ENCODE data around the gene IRF2.

- TF ChIP-seq RCOR1 (IDR thresholded peaks at IDR 0.05; ENCODE audit: low read depth, low read length), result no peak
- no peak for TF ChIP-seq CTCF (IDR thresholded peaks at IDR 0.05)
- TF ChIP-seq MAZ (IDR thresholded peaks at IDR 0.05; ENCODE audit: borderline replicate concordance, low read depth, low read length), result no peak
- TF ChIP-seq HOXA7 (CRISPR knock-in tag; IDR thresholded peaks at IDR 0.05), result no peak
- TF ChIP-seq EP300 (IDR thresholded peaks at IDR 0.05), result no peak
- no peak for TF ChIP-seq BHLHE40 (IDR thresholded peaks at IDR 0.05; ENCODE audit: low read depth, low read length)
- TF ChIP-seq KDM1A (IDR thresholded peaks at IDR 0.05; ENCODE audit: low read depth), result no peak
- no peak for TF ChIP-seq USF2 (IDR thresholded peaks at IDR 0.05)
- TF ChIP-seq REST (IDR thresholded peaks at IDR 0.05), result no peak
- no peak for TF ChIP-seq CBX2 (IDR thresholded peaks at IDR 0.05; ENCODE audit: borderline replicate concordance, low read depth)
- TF ChIP-seq POLR2A (IDR thresholded peaks at IDR 0.05; ENCODE audit: low read length), result no peak
Measured at GRCh38 chr4:184473499-184474262, 669 bp downstream of the IRF2 start.
